Nucleus accumbens (tissue), 56 donors: ENCODE data around the gene DDIT3.

Source experiments
- DNase-seq, 56 donors: peaks; one replicate each; lab custom pipeline; 2025; lab: John Stamatoyannopoulos, UW

The DDIT3 gene

GRCh38 chr12:57548013-57548315, 27.6 kb upstream of the DDIT3 start:
- no peak for DNase-seq

- DNase-seq, result no peak
These were observed 27.1 kb upstream of the DDIT3 start for GRCh38 chr12:57547288-57548012.

- DNase-seq, result peak; percentile 45 to 98 (median 92)
These were observed 26.3 kb upstream of the DDIT3 start, which contains the start of gene DCTN2 for GRCh38 chr12:57546438-57547287. Gene DCTN2 (minus strand): TSS chr12:57547192. CDS start chr12:57547063, 129 bp downstream.

GRCh38 chr12:57545809-57546437, 25.6 kb upstream of the DDIT3 start:
- DNase-seq, result no peak

GRCh38 chr12:57543581-57543980, 23.3 kb upstream of the DDIT3 start:
- no peak for DNase-seq

GRCh38 chr12:57541717-57542116, 21.4 kb upstream of the DDIT3 start:
- DNase-seq, result no peak

GRCh38 chr12:57541001-57541400, 20.7 kb upstream of the DDIT3 start:
- DNase-seq, result no peak

- DNase-seq, result no peak
These were observed 18.9 kb upstream of the DDIT3 start for GRCh38 chr12:57539134-57539768.

- peak in 7 of 56 donors; percentile 13 to 46 (median 24) for DNase-seq
These were observed 16.3 kb upstream of the DDIT3 start for GRCh38 chr12:57536597-57536942.

GRCh38 chr12:57535764-57536596, 15.7 kb upstream of the DDIT3 start:
- DNase-seq, result no peak

- DNase-seq, result no peak
These were observed 14.8 kb upstream of the DDIT3 start for GRCh38 chr12:57534991-57535543.

- DNase-seq, result no peak
These were observed 13.9 kb upstream of the DDIT3 start for GRCh38 chr12:57534250-57534649.

- DNase-seq, result no peak
These were observed 12.8 kb upstream of the DDIT3 start for GRCh38 chr12:57533108-57533507.

- DNase-seq, result no peak
These were observed 11.5 kb upstream of the DDIT3 start for GRCh38 chr12:57531836-57532235.

GRCh38 chr12:57530396-57531142, 10.3 kb upstream of the DDIT3 start:
- DNase-seq, result no peak

- DNase-seq, result no peak
These were observed 9.5 kb upstream of the DDIT3 start for GRCh38 chr12:57529831-57530230.

- no peak for DNase-seq
These were observed 8.7 kb upstream of the DDIT3 start for GRCh38 chr12:57528831-57529555.

- DNase-seq, result no peak
These were observed 7.9 kb upstream of the DDIT3 start for GRCh38 chr12:57528176-57528575.
